Activated CD8-positive, alpha-beta memory T cell treated with anti-CD3 and anti-CD28 coated beads, Interleukin-2, amount 50 U/mL, for 48 hours (primary cell): Measurements from ENCODE around the gene SDR42E2.
"Not testable (repeated sequence)": the region's sequence is repeated elsewhere in the genome, so short reads cannot be mapped to it uniquely, and the experiment has no call there.

Experiments used
- DNase-seq: peaks from one replicate; pipeline ENCODE4 v3.0.0-alpha.2; 2020

Gene SDR42E2

GRCh38 chr16:22192261-22193062 lies 30.2 kb downstream of the SDR42E2 start:
- DNase-seq, result peak; percentile 84

GRCh38 chr16:22193063-22193411 lies 30.7 kb downstream of the SDR42E2 start:
- no peak for DNase-seq

DNA sequence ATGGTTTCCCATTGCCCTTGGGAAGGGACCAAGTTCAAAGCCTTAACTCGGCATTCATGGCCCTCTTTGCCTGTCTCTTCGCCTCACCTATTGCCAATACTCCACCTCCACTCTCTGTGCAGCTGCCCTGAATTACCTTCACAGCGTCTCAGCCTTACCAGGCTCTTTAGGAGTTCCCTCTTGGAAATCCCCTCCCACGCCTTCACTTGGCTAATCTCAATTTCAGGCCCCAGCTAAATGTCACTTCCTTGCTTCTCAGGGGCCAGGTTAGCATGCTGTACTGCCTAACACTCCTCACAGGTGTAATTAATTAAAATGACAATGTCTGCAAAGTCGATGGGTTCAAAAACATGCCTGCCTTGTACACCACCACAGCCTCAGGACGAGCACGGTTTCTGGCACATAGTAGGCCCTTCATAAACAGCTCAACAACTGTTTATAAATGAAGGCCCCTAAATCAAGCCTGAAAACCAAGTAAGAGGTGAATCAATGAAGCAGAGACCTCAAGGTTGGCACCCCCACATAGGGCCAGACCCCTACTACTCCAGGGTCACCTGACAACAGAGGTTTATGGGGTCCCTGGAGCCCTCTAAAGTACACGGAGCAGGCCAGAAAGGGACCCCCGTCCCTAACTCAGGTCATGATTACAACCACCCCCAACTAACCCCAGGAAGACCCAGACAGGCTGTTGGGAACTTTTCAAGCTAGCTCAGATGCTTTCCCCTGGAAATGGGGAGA lies 32.6 kb downstream of the SDR42E2 start:
- DNase-seq, result no peak

- no peak for DNase-seq
Observed at GRCh38 chr16:22195445-22195694, 33.1 kb downstream of the SDR42E2 start.

GRCh38 chr16:22195695-22196558 lies 33.6 kb downstream of the SDR42E2 start:
- peak; percentile 100 for DNase-seq

GRCh38 chr16:22196559-22197168 lies 34.4 kb downstream of the SDR42E2 start:
- DNase-seq, result not testable (repeated sequence)

- no peak for DNase-seq
Observed at GRCh38 chr16:22198547-22199293, 36.4 kb downstream of the SDR42E2 start.

GRCh38 chr16:22202261-22202637 lies 39.9 kb downstream of the SDR42E2 start:
- DNase-seq, result no peak

- DNase-seq, result no peak
Observed at GRCh38 chr16:22203091-22203490, 40.8 kb downstream of the SDR42E2 start.

GRCh38 chr16:22204091-22204655 lies 41.9 kb downstream of the SDR42E2 start:
- no peak for DNase-seq

- no peak for DNase-seq
Observed at GRCh38 chr16:22205577-22206012, 43.3 kb downstream of the SDR42E2 start.

DNA sequence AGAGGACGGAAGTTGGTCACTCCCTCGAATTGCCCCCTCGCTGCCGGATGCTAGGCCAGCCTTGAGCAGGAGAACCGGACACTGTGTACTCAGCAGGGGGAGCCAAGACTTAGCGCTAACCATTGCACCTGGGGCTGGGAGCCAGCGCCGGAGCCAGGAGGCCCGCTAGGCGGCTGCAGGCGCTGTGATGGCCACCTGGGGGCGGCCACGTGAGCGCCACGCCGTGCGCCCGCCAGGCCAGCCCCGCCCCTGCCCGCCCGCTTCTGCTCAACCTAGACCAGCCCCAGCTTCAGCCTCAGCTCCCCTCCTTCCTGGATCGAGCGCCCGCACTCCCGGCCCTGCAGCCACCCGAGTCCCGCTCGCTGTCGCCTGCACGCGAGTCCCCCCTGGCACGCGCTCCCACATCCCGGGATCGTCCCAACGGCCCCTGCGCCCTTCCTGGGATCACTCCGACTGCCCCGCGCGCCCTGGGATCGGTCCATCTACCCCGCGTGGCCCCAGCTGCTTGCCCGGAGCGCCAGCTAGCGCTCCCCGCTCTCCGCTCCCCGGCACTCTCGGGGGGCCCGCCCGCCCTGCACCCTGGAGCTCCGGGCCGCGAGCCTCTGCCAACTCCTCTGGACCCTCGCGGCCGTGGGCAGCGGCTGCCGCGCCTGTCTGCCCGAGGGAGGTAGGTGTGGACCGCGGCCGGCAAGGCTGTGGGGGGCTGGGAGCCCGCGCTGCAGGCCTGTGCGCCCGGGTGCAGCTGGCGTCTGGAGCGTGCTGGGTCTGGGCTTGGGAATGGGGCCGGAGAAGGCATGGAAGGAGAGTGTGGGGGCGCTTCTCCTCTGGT lies 43.9 kb downstream of the SDR42E2 start, which contains the start of gene EEF2K:
TSS of gene EEF2K (plus strand) at position 266 of the 829 bp plus-strand sequence. CDS start 19,452 bp downstream, outside the sequence.
- peak; percentile 89 for DNase-seq

- peak; percentile 88 for DNase-seq
Observed at GRCh38 chr16:22206842-22207714, 44.8 kb downstream of the SDR42E2 start.

GRCh38 chr16:22207715-22208360 lies 45.5 kb downstream of the SDR42E2 start:
- no peak for DNase-seq

- no peak for DNase-seq
Observed at GRCh38 chr16:22210285-22210684, 48.0 kb downstream of the SDR42E2 start.

DNA sequence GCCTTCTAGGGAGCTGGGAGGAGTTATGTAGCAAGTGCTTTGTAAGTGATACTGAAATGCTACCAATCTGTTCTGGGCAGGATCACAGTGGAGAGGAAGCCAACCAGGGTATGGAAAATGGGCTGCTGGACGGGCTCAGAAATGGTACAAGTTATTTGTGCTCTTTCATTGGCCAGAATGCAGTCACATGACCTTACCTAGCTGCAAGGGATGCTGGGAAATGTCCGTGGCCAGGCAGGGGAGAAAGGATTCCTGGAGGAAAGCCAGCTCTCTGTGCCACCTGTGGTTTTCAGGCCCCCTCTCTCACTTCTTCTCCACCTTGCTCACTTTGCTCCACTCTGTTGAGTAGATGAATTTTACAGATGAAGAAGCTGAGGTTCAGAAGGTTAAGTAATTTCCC lies 48.5 kb downstream of the SDR42E2 start:
- DNase-seq, result no peak

- no peak for DNase-seq
Observed at GRCh38 chr16:22213236-22213635, 50.9 kb downstream of the SDR42E2 start.

DNA sequence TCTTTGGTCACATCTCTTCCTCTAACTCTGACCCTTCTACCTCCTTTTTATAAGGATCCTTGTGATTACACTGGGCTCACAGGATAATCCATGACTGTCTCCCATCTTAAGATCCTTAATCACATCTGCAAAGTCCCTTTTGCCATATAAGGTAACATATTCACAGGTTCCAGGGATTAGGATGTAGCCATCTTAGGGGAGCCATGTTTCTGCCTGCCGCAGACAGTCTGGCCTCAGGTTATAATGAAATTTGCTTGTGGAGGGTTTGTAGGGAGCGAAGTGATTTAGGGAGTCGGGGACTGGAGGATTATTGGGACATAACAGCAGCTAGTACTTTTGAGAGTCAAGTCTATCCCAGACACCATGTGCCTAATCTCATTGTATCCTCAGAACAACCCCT lies 51.5 kb downstream of the SDR42E2 start:
- DNase-seq, result no peak

GRCh38 chr16:22214402-22214801 lies 52.1 kb downstream of the SDR42E2 start:
- no peak for DNase-seq
